GM12865 (cell line): ENCODE measurements around the gene UCN3.

Source experiments
- DNase-seq: peaks from one replicate; pipeline ENCODE4 v3.0.0; 2010; ENCODE audit warnings: low read depth
- H3K4me3 ChIP-seq: 2 replicates; pipeline ENCODE4 v1.5.1; 2011; ENCODE audit warnings: mild to moderate bottlenecking, low read depth, low read length, control low read depth
- TF ChIP-seq, protein P1 (sequence below): IDR thresholded peaks from 2 replicates; pipeline ENCODE4 v1.5.1; 2011; ENCODE audit warnings: low read length, control low read depth, low read depth, inconsistent platforms; ENCODE audit not compliant: insufficient read depth; ENCODE audit errors: missing control alignments

The UCN3 gene

DNA sequence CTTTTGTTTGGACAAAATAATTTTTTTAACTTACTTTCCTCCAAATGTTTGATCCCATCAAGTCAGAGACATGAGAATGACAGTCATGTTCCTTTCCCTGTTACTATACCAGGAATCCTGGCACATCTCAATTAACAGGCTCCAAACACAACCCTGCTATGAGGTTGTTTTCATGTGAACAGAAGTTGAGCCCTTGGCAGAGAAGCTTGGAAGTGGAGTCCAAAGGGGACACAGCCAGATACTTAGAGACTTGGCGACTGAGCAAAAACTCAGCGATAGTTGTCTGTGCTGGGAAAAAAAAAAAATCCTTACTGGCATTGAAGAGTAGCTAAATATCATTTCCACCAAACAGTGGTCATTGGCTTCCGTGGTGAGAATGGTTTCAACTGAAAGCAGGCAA is 27.0 kb downstream of the UCN3 start:
- TF ChIP-seq, protein P1, sequence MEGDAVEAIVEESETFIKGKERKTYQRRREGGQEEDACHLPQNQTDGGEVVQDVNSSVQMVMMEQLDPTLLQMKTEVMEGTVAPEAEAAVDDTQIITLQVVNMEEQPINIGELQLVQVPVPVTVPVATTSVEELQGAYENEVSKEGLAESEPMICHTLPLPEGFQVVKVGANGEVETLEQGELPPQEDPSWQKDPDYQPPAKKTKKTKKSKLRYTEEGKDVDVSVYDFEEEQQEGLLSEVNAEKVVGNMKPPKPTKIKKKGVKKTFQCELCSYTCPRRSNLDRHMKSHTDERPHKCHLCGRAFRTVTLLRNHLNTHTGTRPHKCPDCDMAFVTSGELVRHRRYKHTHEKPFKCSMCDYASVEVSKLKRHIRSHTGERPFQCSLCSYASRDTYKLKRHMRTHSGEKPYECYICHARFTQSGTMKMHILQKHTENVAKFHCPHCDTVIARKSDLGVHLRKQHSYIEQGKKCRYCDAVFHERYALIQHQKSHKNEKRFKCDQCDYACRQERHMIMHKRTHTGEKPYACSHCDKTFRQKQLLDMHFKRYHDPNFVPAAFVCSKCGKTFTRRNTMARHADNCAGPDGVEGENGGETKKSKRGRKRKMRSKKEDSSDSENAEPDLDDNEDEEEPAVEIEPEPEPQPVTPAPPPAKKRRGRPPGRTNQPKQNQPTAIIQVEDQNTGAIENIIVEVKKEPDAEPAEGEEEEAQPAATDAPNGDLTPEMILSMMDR, result no peak
- DNase-seq, result no peak
- no peak overlapping the region for H3K4me3 ChIP-seq

DNA sequence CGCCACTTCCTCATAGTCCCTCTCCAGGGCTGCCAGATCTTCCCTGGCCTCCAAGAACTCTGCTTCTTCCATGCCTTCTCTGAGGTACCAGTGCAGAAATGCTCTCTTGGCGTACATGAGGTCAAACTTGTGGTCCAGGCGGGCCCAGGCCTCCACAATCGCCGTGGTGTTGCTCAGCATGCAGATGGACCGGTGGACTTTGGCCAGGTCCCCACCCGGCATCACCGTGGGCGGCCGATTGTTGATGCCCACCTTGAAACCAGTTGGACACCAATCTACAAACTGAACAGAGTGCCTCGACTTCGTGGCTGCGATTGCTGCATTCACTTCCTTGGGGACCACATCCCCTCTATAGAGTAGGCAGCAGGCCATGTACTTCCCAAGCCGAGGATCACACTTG is 28.8 kb downstream of the UCN3 start:
- H3K4me3 ChIP-seq, result no peak overlapping the region
- TF ChIP-seq, protein P1, result no peak
- DNase-seq, result no peak

DNA sequence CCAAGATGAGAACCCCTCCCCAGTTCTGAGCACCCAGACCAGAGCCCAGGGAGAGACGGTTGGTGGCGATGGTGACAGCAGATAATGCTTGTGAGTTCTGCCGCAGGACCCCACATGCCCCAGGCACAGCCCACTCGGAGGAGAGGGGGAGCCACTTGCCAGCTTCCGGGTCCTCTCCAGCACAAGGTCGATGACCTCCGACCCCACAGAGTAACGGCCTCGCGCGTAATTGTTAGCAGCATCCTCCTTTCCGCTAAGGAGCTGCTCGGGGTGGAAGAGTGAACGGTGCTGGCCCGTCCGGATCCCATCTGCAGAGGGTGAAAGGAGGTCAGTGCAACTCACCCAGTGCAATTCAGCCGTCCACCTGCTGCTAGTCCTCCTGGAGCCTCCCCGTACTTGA is 30.4 kb downstream of the UCN3 start:
- TF ChIP-seq, protein P1, result no peak
- DNase-seq, result no peak
- H3K4me3 ChIP-seq, result no peak overlapping the region

DNA sequence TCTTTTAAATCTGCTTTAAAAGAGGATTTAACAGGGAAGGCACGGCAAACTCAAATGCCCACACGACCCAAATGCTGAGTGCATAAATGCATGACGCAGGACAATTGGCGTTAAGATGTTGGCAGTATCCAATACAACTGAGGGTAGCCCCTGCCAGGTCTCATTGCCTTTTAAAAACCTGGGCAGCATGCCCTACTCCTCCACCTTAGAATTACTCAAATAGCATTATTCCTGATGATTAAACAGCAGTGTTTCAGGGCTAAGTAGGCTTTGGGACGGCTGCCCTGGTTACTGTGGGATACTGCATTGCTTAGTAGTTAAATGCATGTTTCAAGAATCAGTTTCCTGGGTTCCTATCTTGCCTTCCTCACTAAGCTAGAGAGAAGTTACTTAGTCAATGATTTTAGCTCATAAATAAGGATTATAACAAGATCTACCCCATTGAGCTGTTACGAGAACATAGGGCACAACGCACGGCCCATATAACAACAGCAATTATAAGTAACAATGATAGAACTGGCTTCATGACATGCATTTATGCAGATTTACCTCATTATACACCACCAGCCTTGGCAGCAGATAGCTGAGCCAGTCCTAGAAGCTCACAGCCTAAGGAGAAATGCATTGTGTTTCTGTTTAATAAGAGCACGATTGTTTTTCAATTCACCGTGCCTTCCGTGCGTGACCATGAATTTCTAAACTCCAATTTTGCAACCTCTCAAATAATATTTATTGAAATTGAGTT is 32.0 kb downstream of the UCN3 start:
- DNase-seq, result no peak

DNA sequence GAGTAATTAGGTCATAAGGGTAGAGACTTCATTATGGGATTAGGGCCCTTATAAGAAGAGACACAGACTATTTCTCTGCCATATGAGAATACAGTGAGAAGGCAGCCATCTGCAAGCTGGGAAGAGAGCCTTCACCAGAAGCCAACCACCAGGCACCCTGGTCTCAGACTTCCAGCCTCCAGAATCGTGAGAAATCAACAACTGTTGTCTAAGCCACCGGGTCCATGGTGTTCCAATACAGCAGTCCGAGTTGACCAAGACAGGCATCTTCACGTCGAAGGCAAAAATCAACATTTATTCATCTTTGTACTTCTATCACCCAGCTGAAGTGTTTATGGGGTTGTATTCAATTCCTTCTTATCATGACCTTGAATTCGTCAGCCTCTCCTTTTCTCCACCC is 34.6 kb downstream of the UCN3 start:
- TF ChIP-seq, protein P1, result no peak
- DNase-seq, result no peak
- H3K4me3 ChIP-seq, result no peak overlapping the region

More for the DNA sequence above, 32.0 kb downstream of the UCN3 start:
- TF ChIP-seq, protein P1, result no peak
- H3K4me3 ChIP-seq, result no peak overlapping the region

DNA sequence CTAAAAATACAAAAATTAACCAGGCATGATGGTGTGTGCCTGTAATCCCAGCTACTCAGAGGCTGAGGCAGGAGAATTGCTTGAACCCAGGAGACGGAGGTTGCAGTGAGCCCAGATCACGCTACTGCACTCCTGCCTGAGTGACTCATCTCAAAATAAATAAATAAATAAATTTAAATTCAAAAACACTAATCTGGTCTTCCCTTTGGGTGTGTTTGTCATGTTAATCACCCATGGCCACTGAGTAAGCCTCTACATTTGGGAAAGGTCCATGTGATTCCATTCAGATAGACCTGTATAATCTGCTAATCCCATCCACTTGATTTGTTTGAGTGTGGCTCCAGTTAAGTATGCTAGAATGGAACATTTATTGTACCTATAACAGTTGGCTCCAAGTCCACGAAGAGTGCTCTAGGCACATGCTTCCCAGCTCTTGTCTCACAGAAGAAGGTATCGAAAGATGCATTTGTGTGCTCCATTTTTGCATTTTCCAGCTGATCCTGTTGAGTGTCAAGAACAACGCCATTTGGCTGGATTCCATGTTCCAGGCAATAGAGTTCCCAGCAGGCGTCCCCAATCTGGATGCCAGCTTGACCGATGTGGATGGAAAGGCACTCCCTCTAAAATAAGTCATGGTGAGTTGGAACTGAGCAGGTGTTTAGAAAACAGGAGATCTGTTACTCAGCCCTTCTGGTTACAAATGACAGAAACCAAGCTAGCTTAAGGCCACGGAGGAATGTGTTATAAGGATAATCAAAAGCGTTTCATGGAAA is 35.9 kb downstream of the UCN3 start:
- H3K4me3 ChIP-seq, result no peak overlapping the region
- TF ChIP-seq, protein P1, result no peak
- no peak for DNase-seq
